HepG2 (cell line): Measurements from ENCODE around the gene ARRDC4. TPM values are rescaled to one million over a fixed set of nuclear protein-coding genes. Genes with fewer than 3 reads are reported as not detected.

Experiments used
- AHR ChIP-seq: IDR thresholded peaks from 2 replicates; pipeline ENCODE4 v1.6.1; 2018; ENCODE audit warnings: missing genetic modification reagents, missing compliant biosample characterization
- ATF5 ChIP-seq: sonication (generic); formaldehyde crosslinking; IDR thresholded peaks from 2 replicates; pipeline ENCODE4 v1.4.0; 2020; ENCODE audit warnings: mild to moderate bottlenecking, low read depth, missing genetic modification reagents
- CENPT ChIP-seq: sonication (generic); formaldehyde crosslinking; IDR thresholded peaks from 2 replicates; pipeline ENCODE4 v1.8.0; 2022; ENCODE audit warnings: low read depth, mild to moderate bottlenecking, moderate library complexity, missing genetic modification reagents
- CREBL2 ChIP-seq: sonication (generic); formaldehyde crosslinking; IDR thresholded peaks from 2 replicates; pipeline ENCODE4 v1.8.1; 2023; ENCODE audit warnings: missing genetic modification reagents, mild to moderate bottlenecking, borderline replicate concordance
- ESRRA ChIP-seq: sonication (generic); formaldehyde crosslinking; IDR thresholded peaks from 2 replicates; pipeline ENCODE4 v1.5.1; 2020; ENCODE audit warnings: mild to moderate bottlenecking, low read depth, missing genetic modification reagents
- HNRNPL ChIP-seq: fragments of 200-400 bp; formaldehyde crosslinking; IDR thresholded peaks from 2 replicates; pipeline ENCODE4 v1.6.1; 2017; ENCODE audit warnings: mild to moderate bottlenecking, low read depth, low read length
- ISL2 ChIP-seq: sonication (generic); formaldehyde crosslinking; IDR thresholded peaks from 2 replicates; pipeline ENCODE4 v1.5.0; 2020; ENCODE audit warnings: missing genetic modification reagents
- LCORL ChIP-seq, 2 experiments: fragments of 450-650 bp in 1 of 2; sonication (generic) in 1 of 2; formaldehyde crosslinking in 1 of 2; IDR thresholded peaks; 2 replicates each; pipeline versions ENCODE4 v1.5.0 to v1.6.1; 2017 to 2020; ENCODE audit warnings: antibody characterized with exemption in 1 of 2, missing genetic modification reagents in 1 of 2
- MIER2 ChIP-seq: IDR thresholded peaks from 2 replicates; pipeline ENCODE4 v1.6.1; 2016; ENCODE audit warnings: missing biosample characterization, missing genetic modification reagents
- MXD1 ChIP-seq: sonication (generic); formaldehyde crosslinking; IDR thresholded peaks from 2 replicates; pipeline ENCODE4 v1.4.0; 2020; ENCODE audit warnings: mild to moderate bottlenecking, missing genetic modification reagents
- SP140L ChIP-seq: sonication (generic); formaldehyde crosslinking; IDR thresholded peaks from 2 replicates; pipeline ENCODE4 v1.4.0; 2020; ENCODE audit warnings: missing genetic modification reagents, borderline replicate concordance
- ZBTB38 ChIP-seq: sonication (generic); formaldehyde crosslinking; IDR thresholded peaks from 2 replicates; pipeline ENCODE4 v1.5.1; 2020; ENCODE audit warnings: mild to moderate bottlenecking, missing genetic modification reagents
- ZBTB7A ChIP-seq: sonication (generic); formaldehyde crosslinking; IDR thresholded peaks from 2 replicates; pipeline ENCODE4 v1.8.0; 2022; ENCODE audit warnings: mild to moderate bottlenecking, missing genetic modification reagents
- ZBTB7B ChIP-seq: sonication (generic); formaldehyde crosslinking; IDR thresholded peaks from 2 replicates; pipeline ENCODE4 v1.4.0; 2020; ENCODE audit warnings: missing genetic modification reagents
- ZNF251 ChIP-seq: sonication (generic); formaldehyde crosslinking; IDR thresholded peaks from 2 replicates; pipeline ENCODE4 v1.9.0; 2021; ENCODE audit warnings: mild to moderate bottlenecking, missing genetic modification reagents
- ZNF260 ChIP-seq: sonication (generic); formaldehyde crosslinking; IDR thresholded peaks from 2 replicates; pipeline ENCODE4 v1.4.0; 2020; ENCODE audit warnings: missing genetic modification reagents, low read depth, mild to moderate bottlenecking, borderline replicate concordance
- ZNF614 ChIP-seq: IDR thresholded peaks from 2 replicates; pipeline ENCODE4 v1.6.1; 2018; ENCODE audit warnings: missing biosample characterization, missing genetic modification reagents, inconsistent platforms, borderline replicate concordance
- ZNF747 ChIP-seq: sonication (generic); formaldehyde crosslinking; IDR thresholded peaks from 2 replicates; pipeline ENCODE4 v1.8.1; 2023; ENCODE audit warnings: missing genetic modification reagents, mild to moderate bottlenecking, borderline replicate concordance
- ZNF792 ChIP-seq: IDR thresholded peaks from 2 replicates; pipeline ENCODE4 v1.6.1; 2016
- polyA plus RNA-seq, 8 experiments: library from polyadenylated mRNA; depleted of rRNA in 3 of 8; stranded (reverse) in 7 of 8; unstranded in 1 of 8; fragments of >200 nt; fragmentation: Illumina TruSeq in 4 of 8; extraction: Trizol in 4 of 8; gene quantifications; 2 replicates each; pipeline versions ENCODE4 v1.2.1 to v1.2.3, GENCODE V29; 2011 to 2016; ENCODE audit warnings: low read depth in 4 of 8, missing spikeins in 1 of 8, mixed read lengths in 1 of 8; ENCODE audit not compliant: insufficient read depth in 1 of 8
- total RNA-seq, 5 experiments: library from RNA; depleted of rRNA; stranded (reverse); fragments of >200 nt; fragmentation: Illumina TruSeq; extraction: Trizol; gene quantifications; 2 replicates each; pipeline ENCODE4 v1.2.3, GENCODE V29; 2016; ENCODE audit warnings: low read depth in 1 of 5
- TF ChIP-seq, protein P1 (sequence below): sonication (generic); formaldehyde crosslinking; IDR thresholded peaks from 2 replicates; pipeline ENCODE4 v1.5.0; 2020; ENCODE audit warnings: mild to moderate bottlenecking, missing genetic modification reagents, borderline replicate concordance
- TF ChIP-seq, protein P2 (sequence below): sonication (generic); formaldehyde crosslinking; IDR thresholded peaks from 2 replicates; pipeline ENCODE4 v1.4.0; 2020; ENCODE audit warnings: mild to moderate bottlenecking, missing genetic modification reagents
- TF ChIP-seq, protein P3 (sequence below): sonication (generic); formaldehyde crosslinking; IDR thresholded peaks from 2 replicates; pipeline ENCODE4 v1.4.0; 2020; ENCODE audit warnings: missing genetic modification reagents

Gene ARRDC4
- total and polyA plus RNA-seq, 2 of the 13 experiments (the other 11 are each of a cell fraction or from before 2014, with no cell fraction given): 1.5 to 2.5 TPM

- TF ChIP-seq, protein P1, sequence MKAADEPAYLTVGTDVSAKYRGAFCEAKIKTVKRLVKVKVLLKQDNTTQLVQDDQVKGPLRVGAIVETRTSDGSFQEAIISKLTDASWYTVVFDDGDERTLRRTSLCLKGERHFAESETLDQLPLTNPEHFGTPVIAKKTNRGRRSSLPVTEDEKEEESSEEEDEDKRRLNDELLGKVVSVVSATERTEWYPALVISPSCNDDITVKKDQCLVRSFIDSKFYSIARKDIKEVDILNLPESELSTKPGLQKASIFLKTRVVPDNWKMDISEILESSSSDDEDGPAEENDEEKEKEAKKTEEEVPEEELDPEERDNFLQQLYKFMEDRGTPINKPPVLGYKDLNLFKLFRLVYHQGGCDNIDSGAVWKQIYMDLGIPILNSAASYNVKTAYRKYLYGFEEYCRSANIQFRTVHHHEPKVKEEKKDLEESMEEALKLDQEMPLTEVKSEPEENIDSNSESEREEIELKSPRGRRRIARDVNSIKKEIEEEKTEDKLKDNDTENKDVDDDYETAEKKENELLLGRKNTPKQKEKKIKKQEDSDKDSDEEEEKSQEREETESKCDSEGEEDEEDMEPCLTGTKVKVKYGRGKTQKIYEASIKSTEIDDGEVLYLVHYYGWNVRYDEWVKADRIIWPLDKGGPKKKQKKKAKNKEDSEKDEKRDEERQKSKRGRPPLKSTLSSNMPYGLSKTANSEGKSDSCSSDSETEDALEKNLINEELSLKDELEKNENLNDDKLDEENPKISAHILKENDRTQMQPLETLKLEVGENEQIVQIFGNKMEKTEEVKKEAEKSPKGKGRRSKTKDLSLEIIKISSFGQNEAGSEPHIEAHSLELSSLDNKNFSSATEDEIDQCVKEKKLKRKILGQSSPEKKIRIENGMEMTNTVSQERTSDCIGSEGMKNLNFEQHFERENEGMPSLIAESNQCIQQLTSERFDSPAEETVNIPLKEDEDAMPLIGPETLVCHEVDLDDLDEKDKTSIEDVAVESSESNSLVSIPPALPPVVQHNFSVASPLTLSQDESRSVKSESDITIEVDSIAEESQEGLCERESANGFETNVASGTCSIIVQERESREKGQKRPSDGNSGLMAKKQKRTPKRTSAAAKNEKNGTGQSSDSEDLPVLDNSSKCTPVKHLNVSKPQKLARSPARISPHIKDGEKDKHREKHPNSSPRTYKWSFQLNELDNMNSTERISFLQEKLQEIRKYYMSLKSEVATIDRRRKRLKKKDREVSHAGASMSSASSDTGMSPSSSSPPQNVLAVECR (CRISPR knock-in tag): peak; percentile 88
- TF ChIP-seq ZBTB38 (CRISPR knock-in tag): 0 out of 2 replicates have a peak, but pooled peaks have one; percentile 9
- TF ChIP-seq ZNF747 (CRISPR knock-in tag): no peak; the same call in 1 of the 2 replicates
- TF ChIP-seq, protein P2, sequence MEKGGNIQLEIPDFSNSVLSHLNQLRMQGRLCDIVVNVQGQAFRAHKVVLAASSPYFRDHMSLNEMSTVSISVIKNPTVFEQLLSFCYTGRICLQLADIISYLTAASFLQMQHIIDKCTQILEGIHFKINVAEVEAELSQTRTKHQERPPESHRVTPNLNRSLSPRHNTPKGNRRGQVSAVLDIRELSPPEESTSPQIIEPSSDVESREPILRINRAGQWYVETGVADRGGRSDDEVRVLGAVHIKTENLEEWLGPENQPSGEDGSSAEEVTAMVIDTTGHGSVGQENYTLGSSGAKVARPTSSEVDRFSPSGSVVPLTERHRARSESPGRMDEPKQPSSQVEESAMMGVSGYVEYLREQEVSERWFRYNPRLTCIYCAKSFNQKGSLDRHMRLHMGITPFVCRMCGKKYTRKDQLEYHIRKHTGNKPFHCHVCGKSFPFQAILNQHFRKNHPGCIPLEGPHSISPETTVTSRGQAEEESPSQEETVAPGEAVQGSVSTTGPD (CRISPR knock-in tag): no peak
- peak; percentile 21; the same call in 1 of the 2 replicates for TF ChIP-seq AHR (CRISPR knock-in tag)
- TF ChIP-seq LCORL (IDR thresholded peaks at IDR 0.05): no peak
- TF ChIP-seq LCORL (CRISPR knock-in tag; IDR thresholded peaks at IDR 0.05): no peak; the same call in 1 of the 2 replicates
- no peak for TF ChIP-seq ZBTB7B (CRISPR knock-in tag)
- TF ChIP-seq ZNF614 (CRISPR knock-in tag): peak; percentile 39; the same call in 1 of the 2 replicates
- TF ChIP-seq MIER2: no peak
- TF ChIP-seq ZNF792 (CRISPR knock-in tag): no peak
- TF ChIP-seq MXD1 (CRISPR knock-in tag): no peak; the same call in 1 of the 2 replicates
- TF ChIP-seq ATF5 (CRISPR knock-in tag): no peak
- no peak for TF ChIP-seq ZBTB7A (CRISPR knock-in tag)
- peak; percentile 49; the same call in 1 of the 2 replicates for TF ChIP-seq ISL2
- TF ChIP-seq ESRRA (CRISPR knock-in tag): no peak
- no peak for TF ChIP-seq ZNF251 (CRISPR knock-in tag)
- no peak for TF ChIP-seq CENPT (CRISPR knock-in tag)
- no peak for TF ChIP-seq HNRNPL
- TF ChIP-seq ZNF260 (CRISPR knock-in tag): no peak
- TF ChIP-seq SP140L (CRISPR knock-in tag): no peak
- TF ChIP-seq, protein P3, sequence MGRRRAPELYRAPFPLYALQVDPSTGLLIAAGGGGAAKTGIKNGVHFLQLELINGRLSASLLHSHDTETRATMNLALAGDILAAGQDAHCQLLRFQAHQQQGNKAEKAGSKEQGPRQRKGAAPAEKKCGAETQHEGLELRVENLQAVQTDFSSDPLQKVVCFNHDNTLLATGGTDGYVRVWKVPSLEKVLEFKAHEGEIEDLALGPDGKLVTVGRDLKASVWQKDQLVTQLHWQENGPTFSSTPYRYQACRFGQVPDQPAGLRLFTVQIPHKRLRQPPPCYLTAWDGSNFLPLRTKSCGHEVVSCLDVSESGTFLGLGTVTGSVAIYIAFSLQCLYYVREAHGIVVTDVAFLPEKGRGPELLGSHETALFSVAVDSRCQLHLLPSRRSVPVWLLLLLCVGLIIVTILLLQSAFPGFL: no peak
- TF ChIP-seq CREBL2 (CRISPR knock-in tag): peak; percentile 28; the same call in 1 of the 2 replicates
These were observed at the start of gene ARRDC4 (continued) for GRCh38 chr15:97960364-97961066.
